PC-3 (cell line): ENCODE data around the gene EFCC1. TPM values are rescaled to one million over a fixed set of nuclear protein-coding genes. Genes with fewer than 3 reads are reported as not detected.

ENCODE experiments used
- ATAC-seq: fragments of 200-7000 bp; cut with Tn5 transposase; 2 replicates; pipeline ENCODE4 v1.9.1; 2020; ENCODE audit warnings: mild to moderate bottlenecking, moderate library complexity
- BruUV-seq: library from RNA; stranded (reverse); fragments of 400-500 nt; replicated peaks from 2 replicates; lab custom pipeline; 2021; lab: Mats Ljungman, UMichigan
- CTCF ChIA-PET: fragments of 300-600 bp; sonication (Branson Sonifier 250); formaldehyde crosslinking; loops from one replicate; lab custom pipeline; 2022; ENCODE audit warnings: antibody characterized with exemption; lab: Charles Lee
- POLR2A ChIA-PET: fragments of 300-600 bp; sonication (Branson Sonifier 250); formaldehyde crosslinking; loops from one replicate; lab custom pipeline; 2022; ENCODE audit warnings: antibody characterized with exemption; ENCODE audit not compliant: unreplicated experiment; lab: Charles Lee
- DNase-seq: peaks from one replicate; pipeline ENCODE4 v3.0.0-alpha.2; 2015
- H2AFZ ChIP-seq: fragments of 300-600 bp; sonication (generic); 2 replicates; pipeline ENCODE4 v1.6.0; 2016; ENCODE audit warnings: antibody characterized with exemption, low read length
- H3F3A ChIP-seq: fragments of 300-600 bp; sonication (generic); one replicate; pipeline ENCODE4 v1.6.0; 2017; ENCODE audit warnings: antibody characterized with exemption, low read length, control low read depth, mild to moderate bottlenecking; ENCODE audit not compliant: unreplicated experiment
- H3K27ac ChIP-seq: fragments of 300-600 bp; sonication (generic); 2 replicates; pipeline ENCODE4 v1.5.1; 2016; ENCODE audit warnings: mild to moderate bottlenecking, low read length
- H3K27me3 ChIP-seq: fragments of 300-600 bp; sonication (generic); 2 replicates; pipeline ENCODE4 v1.6.1; 2016; ENCODE audit warnings: low read length, mixed read lengths
- H3K36me3 ChIP-seq: fragments of 300-600 bp; sonication (generic); 2 replicates; pipeline ENCODE4 v1.6.1; 2016; ENCODE audit warnings: low read depth, mixed run types, low read length, mixed read lengths
- H3K4me1 ChIP-seq: fragments of 300-600 bp; sonication (generic); 2 replicates; pipeline ENCODE4 v1.5.1; 2016; ENCODE audit warnings: low read length; ENCODE audit not compliant: insufficient read depth
- H3K4me2 ChIP-seq: fragments of 300-600 bp; sonication (generic); 2 replicates; pipeline ENCODE4 v1.6.0; 2016; ENCODE audit warnings: low read length
- H3K4me3 ChIP-seq: fragments of 300-600 bp; sonication (generic); 2 replicates; pipeline ENCODE4 v1.5.1; 2016; ENCODE audit warnings: mild to moderate bottlenecking, low read length, mixed read lengths
- H3K79me2 ChIP-seq: fragments of 300-600 bp; sonication (generic); 2 replicates; pipeline ENCODE4 v1.6.1; 2017; ENCODE audit warnings: low read length, mixed read lengths
- H3K9ac ChIP-seq: fragments of 300-600 bp; sonication (generic); 2 replicates; pipeline ENCODE4 v1.6.0; 2016; ENCODE audit warnings: mild to moderate bottlenecking, low read length
- H3K9me2 ChIP-seq: fragments of 300-600 bp; sonication (generic); replicated peaks from 2 replicates; pipeline ENCODE4 v1.6.1; 2016; ENCODE audit warnings: mixed run types, low read length, mixed read lengths
- H3K9me3 ChIP-seq: fragments of 300-600 bp; sonication (generic); 2 replicates; pipeline ENCODE4 v1.6.1; 2016; ENCODE audit warnings: low read length, mixed read lengths
- H4K20me1 ChIP-seq: fragments of 300-600 bp; sonication (generic); 2 replicates; pipeline ENCODE4 v1.6.1; 2016; ENCODE audit warnings: low read length, mixed read lengths
- CTCF ChIP-seq: fragments of 300-600 bp; sonication (generic); conservative IDR thresholded peaks from 2 replicates; pipeline ENCODE4 v1.5.1; 2017; ENCODE audit warnings: antibody characterized with exemption, low read depth, mild to moderate bottlenecking, low read length
- EZH2 ChIP-seq: fragments of 300-600 bp; sonication (generic); IDR thresholded peaks from one replicate; pipeline ENCODE4 v1.6.1; 2017; ENCODE audit warnings: antibody characterized with exemption, mild to moderate bottlenecking, low read length; ENCODE audit not compliant: unreplicated experiment
- EZH2phosphoT487 ChIP-seq: fragments of 300-600 bp; sonication (generic); IDR thresholded peaks from 2 replicates; pipeline ENCODE4 v1.6.1; 2018; ENCODE audit warnings: mild to moderate bottlenecking, antibody characterized with exemption, low read length, borderline replicate concordance
- intact Hi-C: fragments of 100-400 bp; cut with micrococcal nuclease; formaldehyde crosslinking; loops from 2 replicates; pipeline ENCODE4 v1.9.0; 2023
- total RNA-seq: library from RNA; depleted of rRNA; stranded (reverse); fragments of >200 nt; gene quantifications from 2 replicates; pipeline ENCODE4 v1.2.3, GENCODE V29; 2014

Gene EFCC1
- total RNA-seq, 1 experiment from 2014 or later: not detected

- no peak for TF ChIP-seq EZH2phosphoT487
- no peak for TF ChIP-seq EZH2
- TF ChIP-seq CTCF: no peak
- Histone ChIP-seq H3K9ac (no peak overlapping the region), H2AFZ (no peak overlapping the region), H3K36me3 (no peaks in the 10 kb centered on the region), H3F3A (no peaks in the 10 kb centered on the region), H3K79me2 (no peaks in the 10 kb centered on the region), H3K9me2 (no peaks in the 10 kb centered on the region), H3K4me1 (no peaks in the 10 kb centered on the region), H4K20me1 (no peaks in the 10 kb centered on the region), H3K27me3 (no peaks in the 10 kb centered on the region), H3K9me3 (no peaks in the 10 kb centered on the region), H3K4me2 (no peak overlapping the region), H3K4me3 (no peak overlapping the region), H3K27ac (no peak overlapping the region)
- DNase-seq: no peak
- CTCF ChIA-PET: no interaction called here
- intact Hi-C loops: no loop called here
- no peak for ATAC-seq
- no TSS peak for BruUV-seq
- POLR2A ChIA-PET: no interaction called here
Observed at GRCh38 chr3:129054605-129055104, 53.6 kb downstream of the EFCC1 start.

GRCh38 chr3:129056451-129057173, 55.5 kb downstream of the EFCC1 start:
- Histone ChIP-seq H3K36me3 (no peaks in the 10 kb centered on the region), H3F3A (no peaks in the 10 kb centered on the region), H3K27ac (no peak overlapping the region), H3K9ac (no peak overlapping the region), H4K20me1 (no peaks in the 10 kb centered on the region), H3K4me1 (no peaks in the 10 kb centered on the region), H2AFZ (no peak overlapping the region), H3K27me3 (no peaks in the 10 kb centered on the region), H3K4me2 (no peak overlapping the region), H3K9me2 (no peaks in the 10 kb centered on the region), H3K4me3 (no peak overlapping the region), H3K79me2 (no peaks in the 10 kb centered on the region), H3K9me3 (no peaks in the 10 kb centered on the region)
- DNase-seq (no peak), ATAC-seq (no peak)
- ChIA-PET POLR2A (no interaction called here), CTCF (no interaction called here)
- no TSS peak for BruUV-seq
- intact Hi-C loops: no loop called here
- no peak for TF ChIP-seq CTCF
- TF ChIP-seq EZH2: no peak
- no peak for TF ChIP-seq EZH2phosphoT487

GRCh38 chr3:129057249-129057648, 56.1 kb downstream of the EFCC1 start:
- H3K9me2 ChIP-seq: no peaks in the 10 kb centered on the region
- H4K20me1 ChIP-seq: no peaks in the 10 kb centered on the region
- no peaks in the 10 kb centered on the region for H3K79me2 ChIP-seq
- ChIA-PET POLR2A (no interaction called here), CTCF (no interaction called here)
- H3K27me3 ChIP-seq: no peaks in the 10 kb centered on the region
- ATAC-seq (no peak), DNase-seq (no peak)
- TF ChIP-seq CTCF: no peak
- TF ChIP-seq EZH2: no peak
- no peak for TF ChIP-seq EZH2phosphoT487
- H3K27ac ChIP-seq: no peak overlapping the region
- no peaks in the 10 kb centered on the region for H3K36me3 ChIP-seq
- H2AFZ ChIP-seq: no peak overlapping the region
- H3K4me1 ChIP-seq: no peaks in the 10 kb centered on the region
- intact Hi-C loops: no loop called here
- no peaks in the 10 kb centered on the region for H3F3A ChIP-seq
- H3K4me3 ChIP-seq: no peak overlapping the region
- no peaks in the 10 kb centered on the region for H3K9me3 ChIP-seq
- no peak overlapping the region for H3K9ac ChIP-seq
- no TSS peak for BruUV-seq
- H3K4me2 ChIP-seq: no peak overlapping the region
